KMS-11 (cell line): ENCODE measurements around the gene CDC42SE2.
A peak's percentile ranks its signal among the peaks of the same experiment; 100 is the strongest.

Source experiments
- H2AFZ ChIP-seq: fragments of 200-600 bp; sonication (generic); 2 replicates; pipeline ENCODE4 v1.6.1; 2016; ENCODE audit warnings: antibody characterized with exemption, mixed run types, low read depth
- H3K27ac ChIP-seq: fragments of 200-600 bp; sonication (generic); 2 replicates; pipeline ENCODE4 v1.6.1; 2016; ENCODE audit warnings: mild to moderate bottlenecking, mixed run types
- H3K27me3 ChIP-seq: fragments of 200-600 bp; sonication (generic); 2 replicates; pipeline ENCODE4 v1.6.1; 2017; ENCODE audit warnings: mild to moderate bottlenecking, low read depth, mixed run types, moderate library complexity; ENCODE audit not compliant: insufficient read depth
- H3K36me3 ChIP-seq: fragments of 200-600 bp; sonication (generic); 2 replicates; pipeline ENCODE4 v1.6.1; 2017; ENCODE audit warnings: mild to moderate bottlenecking, mixed run types; ENCODE audit not compliant: insufficient read depth
- H3K4me1 ChIP-seq: fragments of 200-600 bp; sonication (generic); 2 replicates; pipeline ENCODE4 v1.6.1; 2016; ENCODE audit warnings: mild to moderate bottlenecking, low read depth, mixed run types; ENCODE audit not compliant: poor library complexity, severe bottlenecking
- H3K4me2 ChIP-seq: fragments of 200-600 bp; sonication (generic); 2 replicates; pipeline ENCODE4 v1.7.0; 2016; ENCODE audit warnings: mild to moderate bottlenecking, mixed run types
- H3K4me3 ChIP-seq: fragments of 200-600 bp; sonication (generic); IDR thresholded peaks from 2 replicates; pipeline ENCODE4 v1.6.1; 2017; ENCODE audit warnings: low read depth, low read length, mixed read lengths; ENCODE audit not compliant: insufficient read depth
- H3K79me2 ChIP-seq: fragments of 200-600 bp; sonication (generic); 2 replicates; pipeline ENCODE4 v1.6.1; 2016; ENCODE audit warnings: low read depth, mixed run types; ENCODE audit not compliant: insufficient read depth
- H3K9ac ChIP-seq: fragments of 200-600 bp; sonication (generic); 2 replicates; pipeline ENCODE4 v1.6.1; 2016; ENCODE audit warnings: mild to moderate bottlenecking, mixed run types
- H4K20me1 ChIP-seq: fragments of 200-600 bp; sonication (generic); 2 replicates; pipeline ENCODE4 v1.6.1; 2016; ENCODE audit warnings: mild to moderate bottlenecking, mixed run types; ENCODE audit not compliant: insufficient read depth
- TF ChIP-seq, protein P1 (sequence below): fragments of 200-600 bp; sonication (generic); conservative IDR thresholded peaks from 2 replicates; pipeline ENCODE4 v1.6.1; 2017; ENCODE audit warnings: low read depth, mild to moderate bottlenecking, antibody characterized with exemption, low read length, moderate library complexity, mixed read lengths

CDC42SE2 gene

DNA sequence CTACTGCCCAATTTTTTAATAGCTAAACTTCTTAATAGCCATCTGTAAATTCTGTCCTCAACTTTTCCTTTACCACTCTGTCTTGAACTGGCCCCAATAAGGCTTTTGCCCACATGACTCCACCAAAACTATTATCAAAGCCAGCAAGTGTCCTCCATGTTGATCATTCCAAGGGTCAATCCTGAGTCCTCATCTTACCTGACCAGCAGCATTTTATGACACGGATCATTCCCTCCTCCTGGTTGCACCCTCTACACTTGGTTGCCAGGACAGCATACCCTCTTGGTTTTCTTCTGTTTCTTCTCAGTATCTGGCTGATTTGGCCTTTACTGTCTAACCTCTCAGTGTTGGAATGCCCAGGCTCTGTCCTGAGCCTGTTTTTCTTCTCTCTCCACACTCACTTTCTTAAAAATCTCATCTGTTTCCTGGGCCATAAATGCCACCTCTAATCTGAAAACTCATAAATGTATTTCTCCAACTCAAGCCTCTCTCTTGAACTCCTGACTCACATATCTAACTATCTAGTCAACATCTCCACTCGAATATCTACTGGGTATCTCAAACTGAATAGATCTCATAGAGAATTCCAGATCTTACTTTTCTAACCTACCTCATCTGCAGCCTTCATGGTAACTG lies 40.0 kb upstream of the CDC42SE2 start:
- TF ChIP-seq, protein P1, sequence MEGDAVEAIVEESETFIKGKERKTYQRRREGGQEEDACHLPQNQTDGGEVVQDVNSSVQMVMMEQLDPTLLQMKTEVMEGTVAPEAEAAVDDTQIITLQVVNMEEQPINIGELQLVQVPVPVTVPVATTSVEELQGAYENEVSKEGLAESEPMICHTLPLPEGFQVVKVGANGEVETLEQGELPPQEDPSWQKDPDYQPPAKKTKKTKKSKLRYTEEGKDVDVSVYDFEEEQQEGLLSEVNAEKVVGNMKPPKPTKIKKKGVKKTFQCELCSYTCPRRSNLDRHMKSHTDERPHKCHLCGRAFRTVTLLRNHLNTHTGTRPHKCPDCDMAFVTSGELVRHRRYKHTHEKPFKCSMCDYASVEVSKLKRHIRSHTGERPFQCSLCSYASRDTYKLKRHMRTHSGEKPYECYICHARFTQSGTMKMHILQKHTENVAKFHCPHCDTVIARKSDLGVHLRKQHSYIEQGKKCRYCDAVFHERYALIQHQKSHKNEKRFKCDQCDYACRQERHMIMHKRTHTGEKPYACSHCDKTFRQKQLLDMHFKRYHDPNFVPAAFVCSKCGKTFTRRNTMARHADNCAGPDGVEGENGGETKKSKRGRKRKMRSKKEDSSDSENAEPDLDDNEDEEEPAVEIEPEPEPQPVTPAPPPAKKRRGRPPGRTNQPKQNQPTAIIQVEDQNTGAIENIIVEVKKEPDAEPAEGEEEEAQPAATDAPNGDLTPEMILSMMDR, result no peak
- H3K4me3 ChIP-seq, result no peak overlapping the region
- H3K79me2 ChIP-seq, result no peaks in the 10 kb centered on the region
- H2AFZ ChIP-seq, result no peak overlapping the region
- no peak overlapping the region for H3K4me2 ChIP-seq
- H3K27me3 ChIP-seq, result no peaks in the 10 kb centered on the region
- no peaks in the 10 kb centered on the region for H3K36me3 ChIP-seq
- no peak overlapping the region for H3K27ac ChIP-seq
- no peaks in the 10 kb centered on the region for H3K4me1 ChIP-seq
- no peaks in the 10 kb centered on the region for H4K20me1 ChIP-seq
- no peak overlapping the region for H3K9ac ChIP-seq

DNA sequence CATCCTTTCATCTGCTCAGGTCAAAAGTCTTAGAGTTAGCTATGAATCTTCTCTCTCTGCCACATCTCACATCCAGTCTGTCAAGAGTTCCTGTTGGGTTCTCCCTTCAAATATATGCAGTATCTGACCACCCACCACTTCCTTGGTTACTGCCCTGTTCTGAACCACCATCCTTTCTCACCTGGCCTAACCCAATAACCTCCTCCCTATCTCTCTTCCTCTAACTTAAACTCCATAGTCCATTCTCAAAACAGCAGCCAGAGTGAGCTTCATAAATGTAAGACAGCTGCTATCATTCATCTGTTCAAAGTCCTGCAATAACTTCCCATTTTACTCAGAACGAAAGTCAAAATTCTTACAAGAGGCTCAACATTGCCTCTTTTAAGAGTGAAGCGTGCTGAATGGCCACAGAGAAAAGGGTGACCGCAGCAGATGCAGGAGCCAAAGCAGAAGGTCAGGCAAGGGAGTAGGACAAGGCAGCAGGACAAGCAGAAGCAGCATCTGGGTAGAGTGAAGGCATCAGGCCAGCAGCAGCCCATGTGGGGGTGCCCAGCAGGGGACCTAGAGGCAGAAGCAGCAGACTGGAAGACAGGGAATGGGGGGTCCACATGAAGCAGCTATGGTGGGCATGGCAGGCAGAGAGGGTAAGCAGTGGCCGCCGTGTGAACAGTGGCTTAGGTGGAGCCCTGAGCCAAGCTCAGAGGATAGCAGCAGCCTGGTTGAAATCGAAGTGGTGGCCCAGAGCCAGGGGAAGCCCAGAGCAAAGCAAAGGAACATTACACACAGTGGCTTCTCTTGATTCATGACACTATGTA lies 39.3 kb upstream of the CDC42SE2 start:
- Histone ChIP-seq H3K9ac (no peak overlapping the region), H3K4me1 (no peaks in the 10 kb centered on the region), H2AFZ (no peak overlapping the region), H3K4me3 (no peak overlapping the region), H3K27me3 (no peaks in the 10 kb centered on the region), H3K36me3 (no peaks in the 10 kb centered on the region), H3K27ac (peak overlapping the region; percentile 8; the same call in 1 of the 2 replicates), H3K79me2 (no peaks in the 10 kb centered on the region), H4K20me1 (no peaks in the 10 kb centered on the region), H3K4me2 (no peak overlapping the region)
- TF ChIP-seq, protein P1, result no peak

DNA sequence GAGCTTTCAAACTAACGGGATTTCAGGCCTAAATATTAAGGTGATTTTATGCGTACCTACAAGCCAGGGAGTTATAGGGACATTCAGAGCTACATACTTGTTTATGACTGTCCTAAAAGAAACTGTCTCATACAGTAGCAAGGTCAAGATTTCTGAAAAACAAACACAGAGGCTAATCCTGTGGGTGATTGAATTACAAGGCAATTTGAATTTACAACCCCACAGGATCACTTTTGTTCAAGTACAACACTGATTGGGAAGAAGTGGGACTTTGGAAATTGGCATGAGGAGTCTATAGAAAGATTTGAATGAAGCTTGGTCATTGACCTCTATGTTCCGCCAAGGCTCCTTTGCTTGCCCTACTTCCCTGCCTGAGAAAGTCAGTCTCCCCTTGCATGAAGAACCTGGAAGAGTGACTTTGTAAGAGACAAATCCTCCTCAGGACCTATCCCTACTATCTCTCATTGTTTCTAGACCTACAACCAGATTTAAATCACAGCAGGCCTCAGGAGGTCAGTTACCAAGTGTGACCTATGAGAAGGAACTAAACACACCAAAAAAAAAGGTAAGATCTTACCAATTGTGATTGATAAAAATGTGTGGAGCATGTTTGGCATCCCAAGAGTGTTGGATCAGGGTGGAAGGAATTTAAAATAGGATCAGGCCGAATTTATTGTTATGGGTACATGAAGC lies 38.4 kb upstream of the CDC42SE2 start:
- Histone ChIP-seq H3K4me2 (no peak overlapping the region), H4K20me1 (no peaks in the 10 kb centered on the region), H2AFZ (no peak overlapping the region), H3K36me3 (no peaks in the 10 kb centered on the region), H3K4me1 (no peaks in the 10 kb centered on the region), H3K79me2 (no peaks in the 10 kb centered on the region), H3K9ac (no peak overlapping the region), H3K27ac (no peak overlapping the region), H3K4me3 (no peak overlapping the region), H3K27me3 (no peaks in the 10 kb centered on the region)
- TF ChIP-seq, protein P1, result no peak

- no peak overlapping the region for H3K4me2 ChIP-seq
- H3K36me3 ChIP-seq, result no peaks in the 10 kb centered on the region
- no peaks in the 10 kb centered on the region for H3K79me2 ChIP-seq
- peaks cover 5% of the 10 kb centered on the region for H3K4me1 ChIP-seq
- H3K27ac ChIP-seq, result no peak overlapping the region
- no peak overlapping the region for H3K4me3 ChIP-seq
- H4K20me1 ChIP-seq, result no peaks in the 10 kb centered on the region
- H2AFZ ChIP-seq, result no peak overlapping the region
- TF ChIP-seq, protein P1, result no peak
- no peak overlapping the region for H3K9ac ChIP-seq
- H3K27me3 ChIP-seq, result no peaks in the 10 kb centered on the region
These were observed 37.0 kb upstream of the CDC42SE2 start for GRCh38 chr5:131226899-131227298.
